Neural progenitor cell (in vitro differentiated cells): Measurements from ENCODE around the gene EXOSC10. TPM values are rescaled to one million over a fixed set of nuclear protein-coding genes. Genes with fewer than 3 reads are reported as not detected.

Source experiments
- DNase-seq: peaks from one replicate; pipeline ENCODE4 v3.0.0-alpha.2; 2016; ENCODE audit warnings: low spot score
- H2AFZ ChIP-seq: fragments of 200-600 bp; sonication (generic); replicated peaks from 2 replicates; pipeline ENCODE4 v1.6.1; 2016; ENCODE audit warnings: antibody characterized with exemption
- H3F3A ChIP-seq: fragments of 200-600 bp; sonication (generic); 2 replicates; pipeline ENCODE4 v1.6.1; 2016; ENCODE audit warnings: antibody characterized with exemption, low read depth
- H3K27ac ChIP-seq: fragments of 200-600 bp; sonication (generic); 2 replicates; pipeline ENCODE4 v1.5.1; 2016; ENCODE audit warnings: mild to moderate bottlenecking
- H3K27me3 ChIP-seq: fragments of 200-600 bp; sonication (generic); 2 replicates; pipeline ENCODE4 v1.6.1; 2016; ENCODE audit warnings: mild to moderate bottlenecking, moderate library complexity
- H3K36me3 ChIP-seq: fragments of 200-600 bp; sonication (generic); 2 replicates; pipeline ENCODE4 v1.5.1; 2016
- H3K4me1 ChIP-seq: fragments of 200-600 bp; sonication (generic); 2 replicates; pipeline ENCODE4 v1.6.1; 2016; ENCODE audit warnings: mixed run types
- H3K4me2 ChIP-seq: fragments of 200-600 bp; sonication (generic); 2 replicates; pipeline ENCODE4 v1.6.1; 2016
- H3K4me3 ChIP-seq: fragments of 200-600 bp; sonication (generic); 2 replicates; pipeline ENCODE4 v1.5.1; 2016
- H3K79me2 ChIP-seq: fragments of 200-600 bp; sonication (generic); 2 replicates; pipeline ENCODE4 v1.6.1; 2016; ENCODE audit warnings: low read depth
- H3K9ac ChIP-seq: fragments of 200-600 bp; sonication (generic); 2 replicates; pipeline ENCODE4 v1.6.1; 2016
- H3K9me3 ChIP-seq: fragments of 200-600 bp; sonication (generic); 2 replicates; pipeline ENCODE4 v1.5.1; 2016; ENCODE audit warnings: low read depth
- H4K20me1 ChIP-seq: fragments of 200-600 bp; sonication (generic); 2 replicates; pipeline ENCODE4 v1.6.1; 2016; ENCODE audit warnings: low read depth
- H3K27ac Mint-ChIP-seq: 3 replicates; pipeline ENCODE4 v1.8.0; 2021; ENCODE audit warnings: mixed read lengths
- H3K27me3 Mint-ChIP-seq: 2 replicates; pipeline ENCODE4 v1.8.0; 2022; ENCODE audit warnings: low read depth, mild to moderate bottlenecking, inconsistent platforms, moderate library complexity, mixed read lengths; ENCODE audit not compliant: insufficient read depth
- H3K36me3 Mint-ChIP-seq: 3 replicates; pipeline ENCODE4 v1.8.0; 2021; ENCODE audit warnings: mixed read lengths
- H3K4me1 Mint-ChIP-seq: 3 replicates; pipeline ENCODE4 v1.8.0; 2021; ENCODE audit warnings: mixed read lengths
- H3K4me3 Mint-ChIP-seq: 3 replicates; pipeline ENCODE4 v1.8.0; 2021; ENCODE audit warnings: mild to moderate bottlenecking, moderate library complexity, mixed read lengths
- H3K9me3 Mint-ChIP-seq: 3 replicates; pipeline ENCODE4 v1.8.0; 2020; ENCODE audit warnings: mixed read lengths
- EZH2 ChIP-seq: fragments of 200-600 bp; sonication (generic); IDR thresholded peaks from 2 replicates; pipeline ENCODE4 v1.6.1; 2017; ENCODE audit warnings: antibody characterized with exemption, mild to moderate bottlenecking, moderate library complexity
- EZH2phosphoT487 ChIP-seq: fragments of 200-600 bp; sonication (generic); IDR thresholded peaks from 2 replicates; pipeline ENCODE4 v1.6.1; 2017; ENCODE audit warnings: antibody characterized with exemption
- total RNA-seq: library from RNA; depleted of rRNA; stranded (reverse); fragments of >200 nt; gene quantifications from 2 replicates; pipeline ENCODE4 v1.2.3, GENCODE V29; 2015; ENCODE audit warnings: low replicate concordance
- TF ChIP-seq, protein P1 (sequence below): fragments of 200-600 bp; sonication (generic); IDR thresholded peaks from 2 replicates; pipeline ENCODE4 v1.5.1; 2017; ENCODE audit warnings: antibody characterized with exemption, mild to moderate bottlenecking

EXOSC10 gene
- total RNA-seq, 1 donor from 2014 or later, result 102 TPM

DNA sequence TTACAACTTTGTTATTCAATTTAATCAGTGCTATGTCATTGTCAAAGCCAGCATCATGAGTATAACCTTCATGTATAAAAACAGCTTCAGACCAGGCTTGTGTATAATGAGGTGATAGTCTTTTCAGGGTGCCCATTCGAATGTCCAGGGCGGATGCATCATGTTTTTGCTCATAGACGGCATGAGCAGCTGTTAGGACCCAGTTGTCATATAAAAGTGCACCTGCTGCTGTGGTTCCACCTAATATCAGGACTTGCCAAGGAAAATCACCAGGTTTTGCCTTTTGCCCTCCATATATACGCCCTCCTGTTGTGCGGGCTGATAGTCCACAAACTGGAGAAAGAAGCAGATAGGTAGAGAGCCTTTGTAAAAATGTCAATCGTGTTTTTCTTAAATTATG is 72.4 kb downstream of the EXOSC10 start:
- H3K4me3 Mint-ChIP-seq, result no peak overlapping the region
- H2AFZ ChIP-seq, result no peak overlapping the region
- H3K4me2 ChIP-seq, result no peak overlapping the region
- no peaks in the 10 kb centered on the region for H3K9me3 ChIP-seq
- H3K27ac ChIP-seq, result no peak overlapping the region
- peaks cover 32% of the 10 kb centered on the region for H4K20me1 ChIP-seq
- H3K36me3 ChIP-seq, result peaks cover 25% of the 10 kb centered on the region
- H3K27me3 Mint-ChIP-seq, result peaks cover 3% of the 10 kb centered on the region
- no peak overlapping the region for H3K4me3 ChIP-seq
- no peaks in the 10 kb centered on the region for H3K9me3 Mint-ChIP-seq
- no peaks in the 10 kb centered on the region for H3K4me1 Mint-ChIP-seq
- peaks cover 9% of the 10 kb centered on the region for H3K79me2 ChIP-seq
- no peaks in the 10 kb centered on the region for H3K4me1 ChIP-seq
- H3K9ac ChIP-seq, result no peak overlapping the region
- no peak for TF ChIP-seq EZH2
- TF ChIP-seq, protein P1, sequence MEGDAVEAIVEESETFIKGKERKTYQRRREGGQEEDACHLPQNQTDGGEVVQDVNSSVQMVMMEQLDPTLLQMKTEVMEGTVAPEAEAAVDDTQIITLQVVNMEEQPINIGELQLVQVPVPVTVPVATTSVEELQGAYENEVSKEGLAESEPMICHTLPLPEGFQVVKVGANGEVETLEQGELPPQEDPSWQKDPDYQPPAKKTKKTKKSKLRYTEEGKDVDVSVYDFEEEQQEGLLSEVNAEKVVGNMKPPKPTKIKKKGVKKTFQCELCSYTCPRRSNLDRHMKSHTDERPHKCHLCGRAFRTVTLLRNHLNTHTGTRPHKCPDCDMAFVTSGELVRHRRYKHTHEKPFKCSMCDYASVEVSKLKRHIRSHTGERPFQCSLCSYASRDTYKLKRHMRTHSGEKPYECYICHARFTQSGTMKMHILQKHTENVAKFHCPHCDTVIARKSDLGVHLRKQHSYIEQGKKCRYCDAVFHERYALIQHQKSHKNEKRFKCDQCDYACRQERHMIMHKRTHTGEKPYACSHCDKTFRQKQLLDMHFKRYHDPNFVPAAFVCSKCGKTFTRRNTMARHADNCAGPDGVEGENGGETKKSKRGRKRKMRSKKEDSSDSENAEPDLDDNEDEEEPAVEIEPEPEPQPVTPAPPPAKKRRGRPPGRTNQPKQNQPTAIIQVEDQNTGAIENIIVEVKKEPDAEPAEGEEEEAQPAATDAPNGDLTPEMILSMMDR, result no peak
- no peak for TF ChIP-seq EZH2phosphoT487
- H3K27ac Mint-ChIP-seq, result no peak overlapping the region
- no peaks in the 10 kb centered on the region for H3K27me3 ChIP-seq
- H3F3A ChIP-seq, result peaks cover 63% of the 10 kb centered on the region
- peaks cover 25% of the 10 kb centered on the region for H3K36me3 Mint-ChIP-seq
- no peak for DNase-seq

DNA sequence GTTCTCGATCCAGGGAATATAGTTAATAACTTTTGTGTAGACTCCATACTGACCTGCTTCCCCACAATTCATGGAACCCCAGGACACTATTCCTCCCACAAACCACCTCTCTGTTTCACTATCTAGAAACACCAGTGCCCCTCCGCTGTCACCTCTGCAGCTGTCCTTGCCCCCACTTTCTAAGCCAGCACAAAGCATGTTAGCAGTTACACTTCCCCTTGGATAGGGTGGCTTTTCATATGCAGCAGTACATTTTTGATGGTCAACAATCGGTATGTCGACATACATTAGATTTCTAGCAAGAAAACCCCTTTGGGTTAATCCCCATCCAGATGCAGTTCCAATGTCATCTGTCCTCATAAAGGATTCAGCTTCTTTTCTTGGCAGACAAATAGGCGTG is 72.8 kb downstream of the EXOSC10 start:
- H3K4me1 Mint-ChIP-seq, result no peaks in the 10 kb centered on the region
- no peak overlapping the region for H3K9ac ChIP-seq
- no peak for TF ChIP-seq EZH2phosphoT487
- TF ChIP-seq EZH2, result no peak
- TF ChIP-seq, protein P1, result no peak
- H3K4me3 Mint-ChIP-seq, result no peak overlapping the region
- no peaks in the 10 kb centered on the region for H3K9me3 ChIP-seq
- H3K36me3 Mint-ChIP-seq, result peaks cover 29% of the 10 kb centered on the region
- H3K4me2 ChIP-seq, result no peak overlapping the region
- peaks cover 27% of the 10 kb centered on the region for H3K36me3 ChIP-seq
- no peak overlapping the region for H2AFZ ChIP-seq
- no peak overlapping the region for H3K27ac Mint-ChIP-seq
- H3K79me2 ChIP-seq, result peaks cover 9% of the 10 kb centered on the region
- no peaks in the 10 kb centered on the region for H3K9me3 Mint-ChIP-seq
- peaks cover 4% of the 10 kb centered on the region for H3K27me3 Mint-ChIP-seq
- DNase-seq, result no peak
- no peaks in the 10 kb centered on the region for H3K4me1 ChIP-seq
- H3K27me3 ChIP-seq, result no peaks in the 10 kb centered on the region
- H3K27ac ChIP-seq, result no peak overlapping the region
- H4K20me1 ChIP-seq, result peaks cover 36% of the 10 kb centered on the region
- H3F3A ChIP-seq, result peaks cover 67% of the 10 kb centered on the region
- no peak overlapping the region for H3K4me3 ChIP-seq

DNA sequence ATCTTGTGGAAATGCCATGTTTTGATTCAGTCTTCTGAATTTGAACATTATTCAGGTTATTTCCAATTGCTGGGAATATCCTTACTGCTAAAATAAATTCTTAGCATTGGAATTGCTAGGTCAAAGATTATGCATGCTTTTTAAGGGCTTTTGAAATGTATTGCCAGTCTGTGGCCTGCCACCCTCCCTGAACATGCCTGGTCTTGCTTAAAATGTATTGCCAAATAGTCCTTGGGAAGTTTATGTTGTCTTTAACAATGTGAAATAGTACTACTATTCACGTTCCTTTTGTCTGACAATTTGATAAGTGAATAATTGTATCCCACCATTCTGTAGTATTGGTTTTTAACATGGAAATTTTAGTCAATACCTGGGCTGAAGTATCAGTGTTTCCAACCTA is 73.6 kb downstream of the EXOSC10 start:
- Histone ChIP-seq H3K9ac (no peak overlapping the region), H3K79me2 (peaks cover 9% of the 10 kb centered on the region), H3K27me3 (no peaks in the 10 kb centered on the region), H3K4me2 (no peak overlapping the region), H3K4me3 (no peak overlapping the region), H3K4me1 (no peaks in the 10 kb centered on the region), H3K27ac (peak overlapping the region; percentile 6), H4K20me1 (peaks cover 44% of the 10 kb centered on the region), H3F3A (peaks cover 74% of the 10 kb centered on the region), H3K9me3 (no peaks in the 10 kb centered on the region), H2AFZ (no peak overlapping the region), H3K36me3 (peaks cover 31% of the 10 kb centered on the region)
- H3K36me3 Mint-ChIP-seq, result peaks cover 31% of the 10 kb centered on the region
- no peaks in the 10 kb centered on the region for H3K9me3 Mint-ChIP-seq
- TF ChIP-seq, protein P1, result no peak
- no peak for TF ChIP-seq EZH2phosphoT487
- TF ChIP-seq EZH2, result no peak
- H3K27me3 Mint-ChIP-seq, result peaks cover 2% of the 10 kb centered on the region
- no peak for DNase-seq
- H3K4me3 Mint-ChIP-seq, result no peak overlapping the region
- no peak overlapping the region for H3K27ac Mint-ChIP-seq
- H3K4me1 Mint-ChIP-seq, result no peaks in the 10 kb centered on the region
